Measurements from ENCODE around the gene IQCH.

Gene IQCH

GRCh38 chr15:67506775-67507747 is 252.5 kb downstream of the IQCH start:
- no peak for DNase-seq

- DNase-seq, result no peak
Measured at GRCh38 chr15:67508407-67508806, 253.8 kb downstream of the IQCH start.

GRCh38 chr15:67509918-67510317 is 255.3 kb downstream of the IQCH start:
- DNase-seq, result no peak

DNA sequence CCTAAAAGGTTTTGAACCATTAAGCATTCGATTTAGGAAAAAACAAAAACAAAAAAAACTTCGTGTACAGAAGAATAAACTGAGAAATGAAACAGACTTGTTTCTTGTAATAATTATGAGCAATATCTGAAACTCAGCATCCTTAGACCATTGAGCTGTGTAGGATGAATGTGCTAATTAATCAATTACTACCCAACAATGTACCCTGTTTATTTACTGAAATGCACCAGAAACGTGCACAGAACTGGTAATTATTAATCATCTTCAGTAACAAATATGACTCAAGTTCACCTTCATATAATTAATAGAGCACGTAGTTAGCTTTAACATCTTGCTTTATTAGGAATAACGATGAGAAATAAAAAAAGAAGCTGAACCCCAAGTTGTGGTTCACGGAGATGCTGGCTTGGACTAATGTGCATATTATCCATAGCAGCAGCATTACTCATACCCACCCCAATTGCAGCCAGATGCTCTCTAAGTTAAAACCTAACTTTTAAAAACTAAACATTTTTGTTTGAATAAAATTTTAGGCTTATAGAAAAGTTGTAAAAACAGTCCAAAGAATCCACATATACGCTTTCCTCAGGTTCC is 256.1 kb downstream of the IQCH start:
- no peak for DNase-seq

DNA sequence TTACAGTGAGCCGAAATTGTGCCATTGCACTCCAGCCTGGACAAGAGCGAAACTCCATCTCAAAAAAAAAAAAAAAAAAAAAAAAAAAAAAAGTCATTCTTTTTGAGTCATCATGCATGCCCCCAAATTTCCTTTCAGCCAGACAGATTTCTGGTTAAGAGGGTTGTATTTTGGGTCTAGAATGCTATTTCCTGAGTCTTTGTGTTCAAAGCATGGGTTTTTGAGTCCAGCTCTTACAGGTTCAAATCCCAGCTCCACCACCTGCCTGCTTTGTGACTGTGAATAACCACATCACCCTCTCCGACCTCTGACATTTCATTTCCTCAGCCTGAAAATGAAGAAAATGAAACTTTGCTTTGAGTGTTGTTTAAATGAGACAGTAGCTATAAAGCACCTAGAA is 257.0 kb downstream of the IQCH start:
- DNase-seq, result no peak

GRCh38 chr15:67512140-67512539 is 257.6 kb downstream of the IQCH start:
- no peak for DNase-seq

DNA sequence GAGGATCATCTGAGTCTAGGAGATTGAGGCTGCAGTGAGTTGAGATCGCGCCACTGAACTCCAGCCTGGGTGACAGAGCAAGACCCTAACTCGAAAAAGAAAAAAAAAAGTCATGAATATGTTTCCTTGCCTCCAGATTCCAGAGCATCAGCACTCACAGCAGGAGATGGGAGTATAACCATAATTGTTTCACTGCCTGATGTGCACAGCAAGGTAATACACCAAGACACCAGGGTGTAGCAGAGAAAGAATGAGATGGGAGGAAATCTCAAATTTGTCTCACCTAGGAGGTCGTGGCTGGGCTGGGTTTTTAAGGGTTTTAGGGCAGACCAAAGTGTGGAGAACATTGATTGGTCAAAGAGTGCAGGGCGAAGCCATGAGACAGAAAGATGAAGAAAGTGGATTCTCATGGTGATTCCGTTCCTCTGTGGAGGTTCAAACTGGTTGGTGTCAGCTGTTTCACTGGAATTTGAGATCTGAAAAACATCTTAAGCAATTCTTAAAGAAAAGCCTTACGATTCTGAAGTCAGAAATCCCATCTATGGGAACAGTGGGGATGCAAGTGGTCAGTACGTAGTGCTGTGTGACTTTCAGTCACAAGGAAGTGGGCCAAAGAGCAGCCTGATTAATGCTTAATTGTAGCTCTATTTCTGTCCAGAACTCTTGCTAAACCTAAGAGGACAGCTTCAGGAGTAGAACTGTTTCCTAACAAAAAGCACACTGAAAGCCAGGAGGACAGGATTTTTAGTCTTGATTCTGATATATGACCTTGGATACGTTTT is 258.5 kb downstream of the IQCH start:
- no peak for DNase-seq

GRCh38 chr15:67515090-67515489 is 260.5 kb downstream of the IQCH start:
- DNase-seq, result no peak

DNA sequence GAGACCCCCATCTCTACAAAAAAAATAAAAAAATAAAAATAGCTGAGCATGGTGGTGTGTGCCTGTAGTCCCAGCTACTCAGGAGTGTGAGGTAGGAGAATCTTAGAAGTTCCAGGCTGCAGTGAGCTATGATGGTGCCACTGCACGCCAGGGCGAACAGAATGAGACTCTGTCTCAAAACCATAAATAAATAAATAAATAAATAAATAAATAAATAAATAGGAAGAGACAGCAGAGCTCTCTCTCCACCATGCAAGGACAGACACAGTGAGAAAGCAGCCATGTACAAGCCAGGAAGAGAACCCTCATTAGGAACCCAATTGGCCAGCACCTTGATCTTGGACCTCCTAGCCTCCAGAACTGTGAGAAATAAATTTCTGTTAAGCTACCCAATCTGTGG is 261.0 kb downstream of the IQCH start:
- no peak for DNase-seq

DNA sequence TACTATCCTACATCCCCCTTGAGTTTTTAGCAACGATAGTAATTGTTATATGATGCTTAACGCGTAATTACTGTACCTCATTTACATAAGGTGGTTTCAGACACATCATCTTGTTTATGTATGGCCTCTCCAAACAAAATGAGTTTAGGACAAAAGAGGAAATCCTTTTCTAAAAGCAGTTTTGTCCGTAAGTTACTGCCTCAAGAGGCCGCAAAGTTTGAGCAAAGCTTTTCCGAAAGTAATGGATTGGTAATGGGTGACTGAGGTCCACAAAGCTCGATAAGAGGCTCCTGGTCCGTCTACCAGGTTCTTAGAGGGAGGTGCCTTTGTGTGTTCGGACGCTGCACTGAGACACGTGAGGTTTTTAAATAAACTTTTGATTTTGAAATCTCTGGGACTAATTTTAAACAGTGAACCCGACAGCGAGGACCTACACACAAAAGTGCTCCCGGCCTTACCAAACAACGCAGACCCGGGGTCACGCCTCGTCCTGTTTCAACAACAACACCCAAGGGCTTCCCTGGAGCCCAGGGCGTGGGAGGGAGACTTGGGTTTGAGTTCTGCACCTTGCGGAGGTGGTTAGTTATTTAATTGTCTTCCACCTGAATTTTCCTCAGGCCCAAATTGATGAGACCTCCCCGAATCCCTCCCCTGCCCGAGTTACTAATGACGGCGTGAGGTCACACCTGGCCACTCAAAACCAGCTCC is 265.9 kb downstream of the IQCH start:
- no peak for DNase-seq

DNA sequence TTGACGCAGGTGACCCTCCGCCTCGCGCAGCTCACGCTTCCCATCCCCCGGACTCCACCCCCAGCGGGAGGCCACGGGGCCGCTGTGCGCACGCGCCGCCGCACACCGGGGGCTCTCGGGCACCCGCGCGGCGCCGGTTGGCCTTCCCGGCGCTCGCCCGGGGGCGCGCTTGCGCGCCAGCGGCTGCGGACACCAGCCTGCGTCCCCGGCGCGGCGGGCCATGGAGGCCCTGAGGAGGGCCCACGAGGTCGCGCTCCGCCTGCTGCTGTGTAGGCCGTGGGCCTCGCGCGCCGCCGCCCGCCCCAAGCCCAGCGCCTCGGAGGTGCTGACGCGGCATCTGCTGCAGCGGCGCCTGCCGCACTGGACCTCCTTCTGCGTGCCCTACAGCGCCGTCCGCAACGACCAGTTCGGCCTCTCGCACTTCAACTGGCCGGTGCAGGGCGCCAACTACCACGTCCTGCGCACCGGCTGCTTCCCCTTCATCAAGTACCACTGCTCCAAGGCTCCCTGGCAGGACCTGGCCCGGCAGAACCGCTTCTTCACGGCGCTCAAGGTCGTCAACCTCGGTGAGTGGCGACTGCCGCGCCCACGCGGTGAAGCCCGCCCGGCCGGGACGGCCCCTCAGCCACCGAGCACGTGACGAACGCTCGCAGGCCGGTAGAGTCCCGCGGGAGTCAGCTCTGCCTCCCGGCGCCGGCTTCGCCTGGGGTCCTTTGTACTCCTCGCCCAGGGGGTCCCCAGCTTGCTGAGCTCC is 266.6 kb downstream of the IQCH start, which contains the start of gene C15orf61:
Gene C15orf61, plus strand, starts transcription at position 103 of the 754 bp plus-strand sequence. Its CDS starts 118 bp downstream, at position 221.
- peak; percentile 82 for DNase-seq

GRCh38 chr15:67521783-67522568 is 267.4 kb downstream of the IQCH start:
- DNase-seq, result no peak

DNA sequence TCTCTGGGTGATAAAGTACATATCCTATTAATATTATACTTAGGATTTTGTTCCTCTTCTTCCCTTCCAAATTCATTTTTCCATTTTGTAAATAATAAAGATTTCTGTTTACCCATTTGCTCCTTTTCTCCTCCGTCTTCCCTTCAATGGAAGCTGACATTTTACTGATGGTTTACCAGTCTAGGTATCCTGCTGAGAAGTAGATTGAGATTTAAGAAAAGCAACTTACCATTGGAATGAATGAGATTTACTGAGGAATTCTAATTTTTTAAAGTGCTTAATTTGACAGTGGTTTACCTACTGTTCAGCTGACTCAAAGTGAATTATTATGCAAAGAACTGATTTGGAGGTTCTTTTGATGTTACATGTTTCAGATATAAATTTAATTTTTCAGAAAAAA is 268.7 kb downstream of the IQCH start:
- DNase-seq, result no peak

DNA sequence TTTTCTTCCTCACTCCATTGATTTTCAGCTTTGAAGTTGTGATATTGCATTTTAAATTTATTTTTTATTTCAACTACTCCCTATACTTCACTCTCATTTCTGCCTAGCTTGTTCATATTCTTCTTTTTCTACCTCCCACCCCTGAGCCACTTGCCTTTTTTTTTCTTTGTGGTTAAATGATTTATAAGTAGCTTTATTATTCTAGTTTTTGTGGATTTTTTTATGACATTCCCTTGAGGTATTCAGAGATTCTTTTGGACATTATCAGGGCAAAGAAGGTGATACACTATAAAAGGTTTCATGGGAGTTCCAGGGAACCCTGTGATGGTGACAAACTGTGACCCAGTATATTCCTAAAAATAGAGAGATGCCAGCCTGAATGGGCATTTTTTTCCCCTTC is 269.6 kb downstream of the IQCH start:
- no peak for DNase-seq

- DNase-seq, result no peak
Measured at GRCh38 chr15:67528513-67528912, 273.9 kb downstream of the IQCH start.

DNA sequence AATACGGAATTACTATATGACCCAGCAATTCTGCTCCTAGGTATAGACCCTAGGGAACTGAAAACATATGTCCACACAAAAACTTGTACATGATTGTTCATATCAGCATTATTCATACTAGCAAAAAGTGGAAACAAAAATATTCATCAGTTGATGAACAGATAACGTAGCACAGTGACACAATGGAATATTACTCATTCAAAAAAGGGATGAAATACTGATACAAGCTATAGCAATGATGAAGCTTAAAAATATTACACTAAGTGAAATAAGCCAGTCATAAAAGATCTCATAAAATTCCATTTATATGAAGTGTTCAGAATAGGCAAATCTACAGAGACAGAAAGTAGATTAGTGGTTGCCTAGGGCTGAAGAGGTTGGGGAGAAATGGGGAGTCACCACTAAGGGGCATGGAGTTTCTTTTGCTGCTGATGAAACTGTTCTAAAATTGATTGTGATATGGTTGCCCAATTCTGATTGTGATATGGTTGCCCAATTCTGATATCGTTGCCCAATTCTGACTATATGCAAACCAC is 276.9 kb downstream of the IQCH start:
- DNase-seq, result peak; percentile 13

GRCh38 chr15:67533873-67534272 is 279.3 kb downstream of the IQCH start:
- no peak for DNase-seq

DNA sequence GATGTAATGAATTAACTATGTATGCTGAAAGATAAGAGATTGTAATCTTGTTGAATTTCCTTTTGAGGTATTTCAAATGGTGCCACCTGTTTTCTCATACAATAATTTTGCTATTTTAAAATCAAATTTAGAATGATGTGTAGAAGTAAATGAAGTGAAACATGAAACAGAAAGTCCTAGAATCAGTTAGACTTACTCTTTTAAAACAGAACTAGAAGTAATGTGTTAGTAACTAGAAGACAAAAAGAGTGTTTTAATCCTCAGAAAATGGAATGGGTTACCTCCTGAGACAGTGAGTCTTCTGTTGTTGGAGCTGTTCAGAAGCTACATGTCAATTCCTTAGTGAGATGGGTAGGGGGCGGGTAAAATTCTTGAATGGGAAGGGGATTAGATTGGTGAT is 279.8 kb downstream of the IQCH start:
- DNase-seq, result no peak

GRCh38 chr15:67537771-67538170 is 283.2 kb downstream of the IQCH start:
- DNase-seq, result no peak

DNA sequence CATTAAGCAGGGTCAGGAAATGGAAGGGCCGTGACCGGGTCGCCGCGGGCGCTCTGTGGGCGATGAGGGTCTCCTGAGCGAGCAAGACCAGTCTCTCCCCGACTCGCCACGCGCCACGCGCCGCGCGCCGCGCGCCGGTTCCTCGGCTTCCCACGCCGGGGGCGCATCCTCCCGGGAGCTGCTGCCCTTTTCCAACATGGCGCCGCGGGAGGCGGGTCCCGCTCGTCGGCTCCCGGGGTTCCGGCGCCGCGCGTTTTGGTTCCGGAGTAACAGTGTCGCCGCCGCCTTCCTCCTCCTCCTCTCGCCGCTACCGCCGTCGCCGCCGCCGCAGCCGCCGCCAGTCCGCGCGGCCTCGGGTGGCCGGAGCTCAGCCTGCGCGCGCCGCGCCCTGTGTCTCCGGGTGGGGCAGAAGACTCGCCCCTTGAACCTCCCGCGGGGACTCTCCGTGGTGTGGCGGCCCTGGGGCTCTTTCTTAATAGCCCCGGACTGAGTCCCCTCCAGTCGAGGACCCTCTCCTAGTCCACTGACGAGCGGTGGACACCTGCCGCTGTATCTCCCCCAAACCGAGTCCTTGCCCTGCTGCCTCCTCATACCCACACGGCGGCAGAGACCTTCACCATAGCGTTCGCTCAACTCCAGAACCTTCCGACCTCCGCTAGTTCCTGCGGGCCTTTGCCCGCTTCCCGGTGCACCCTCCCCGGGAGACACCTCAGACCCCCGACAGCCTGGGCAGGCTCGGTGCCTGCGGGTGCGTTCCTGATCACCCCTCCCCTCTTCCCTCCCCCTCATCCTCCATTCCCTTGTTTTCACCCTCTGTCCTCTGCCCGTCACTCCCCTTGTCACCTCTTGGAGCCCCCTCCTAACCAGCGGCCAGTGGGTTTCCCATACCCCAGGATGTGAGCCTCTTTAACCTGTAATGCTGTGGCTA is 288.1 kb downstream of the IQCH start, which contains the start of gene MAP2K5:
Gene MAP2K5, plus strand, starts transcription at position 284 of the 928 bp plus-strand sequence. Its CDS starts 633 bp downstream, at position 917.
- DNase-seq, result peak; percentile 79

All from stimulated activated CD4-positive, alpha-beta T cell treated with anti-CD3 and anti-CD28 coated beads, Interleukin-1b, Interleukin-23, amount 100 ng/mL, for 48 hours (primary cell).